HUES64 (cell line): ENCODE measurements around the gene SPIN4. TPM values are rescaled to one million over a fixed set of nuclear protein-coding genes. Genes with fewer than 3 reads are reported as not detected.
"Not testable (repeated sequence)": the region's sequence is repeated elsewhere in the genome, so short reads cannot be mapped to it uniquely, and the experiment has no call there.

ENCODE experiments used
- H3K27ac ChIP-seq: 2 replicates; pipeline ENCODE4 v1.7.0; 2013; ENCODE audit warnings: low read depth, low read length, inconsistent platforms
- H3K27me3 ChIP-seq: 2 replicates; pipeline ENCODE4 v1.6.1; 2013; ENCODE audit warnings: mild to moderate bottlenecking, low read length; ENCODE audit not compliant: insufficient read depth
- H3K36me3 ChIP-seq: 2 replicates; pipeline ENCODE4 v1.6.1; 2013; ENCODE audit warnings: mild to moderate bottlenecking, low read length; ENCODE audit not compliant: insufficient read depth
- H3K4me1 ChIP-seq: 2 replicates; pipeline ENCODE4 v1.6.1; 2013; ENCODE audit warnings: mild to moderate bottlenecking, low read length, moderate library complexity; ENCODE audit not compliant: insufficient read depth
- H3K4me3 ChIP-seq: 2 replicates; pipeline ENCODE4 v1.5.1; 2013; ENCODE audit warnings: mild to moderate bottlenecking, low read length, moderate library complexity
- H3K9ac ChIP-seq: 2 replicates; pipeline ENCODE4 v1.6.1; 2013; ENCODE audit warnings: mild to moderate bottlenecking, low read depth, low read length
- H3K9me3 ChIP-seq: 2 replicates; pipeline ENCODE4 v1.6.1; 2013; ENCODE audit warnings: low read depth, low read length; ENCODE audit not compliant: insufficient read depth
- WGBS: fragments of 150-250, 120-280 bp; methylation state at CpG from one replicate; pipeline ENCODE4 v1.1.7; 2013; ENCODE audit warnings: missing lambda C conversion rate; 5-methylcytosine and 5-hydroxymethylcytosine counted together
- polyA plus RNA-seq, 2 experiments: library from polyadenylated mRNA; stranded (reverse); fragments of 50-300 nt; gene quantifications; one replicate each; pipeline ENCODE4 v1.2.3, GENCODE V29; 2013

SPIN4 gene
- polyA plus RNA-seq (2013, experiment 1 of 2), result 13.0 TPM
- 12.2 TPM for polyA plus RNA-seq (2013, experiment 2 of 2)

DNA sequence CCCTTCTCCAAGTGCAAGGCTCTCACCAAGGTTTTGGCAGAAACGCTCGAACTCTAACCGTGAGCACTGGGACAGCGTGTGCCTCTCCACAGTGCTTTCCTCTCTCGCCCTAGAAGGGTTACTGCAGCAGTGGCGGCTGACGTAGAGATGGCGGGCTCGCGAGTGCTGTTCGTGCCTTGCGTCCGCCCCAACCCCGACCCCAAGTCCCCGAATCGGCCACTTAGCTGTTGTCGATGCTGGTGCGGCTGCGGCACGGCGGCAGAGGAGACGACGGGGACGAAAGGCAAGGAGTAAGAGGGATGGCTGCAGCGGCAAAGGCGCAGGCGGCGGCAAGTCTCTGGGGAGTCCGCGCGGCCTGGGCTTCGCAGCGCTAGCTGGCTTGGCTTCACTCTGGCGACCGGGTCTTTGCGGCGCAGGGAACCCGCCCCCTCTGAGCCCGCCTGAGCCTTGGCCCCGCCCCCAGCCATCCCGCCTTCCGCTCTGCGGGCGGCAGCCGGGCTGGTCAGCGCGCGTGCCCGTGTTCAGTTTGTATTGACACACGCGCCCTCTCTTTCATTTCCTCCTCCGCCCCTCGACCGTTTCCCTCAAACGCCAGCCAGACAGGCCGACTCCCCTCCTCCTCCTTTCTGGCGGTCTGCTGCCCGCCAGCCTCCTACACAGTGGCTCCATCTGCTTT is at the start of gene SPIN4:
Gene SPIN4, minus strand, starts transcription at position 392 of the 676 bp plus-strand sequence. CDS start 513 bp downstream, outside the sequence.
- Histone ChIP-seq H3K9ac (peak within 1 kb of the TSS; percentile 83), H3K27me3 (no peaks in the 10 kb centered on the region), H3K4me3 (peak within 1 kb of the TSS; percentile 94), H3K9me3 (no peaks in the 10 kb centered on the region), H3K27ac (peak within 1 kb of the TSS; percentile 87; the same call in 1 of the 2 replicates), H3K36me3 (no peaks in the 10 kb centered on the region), H3K4me1 (peaks cover 5% of the 10 kb centered on the region; the same call in 1 of the 2 replicates)
- WGBS, result under 1% methylated on average over 58 of the region's 58 CpGs

DNA sequence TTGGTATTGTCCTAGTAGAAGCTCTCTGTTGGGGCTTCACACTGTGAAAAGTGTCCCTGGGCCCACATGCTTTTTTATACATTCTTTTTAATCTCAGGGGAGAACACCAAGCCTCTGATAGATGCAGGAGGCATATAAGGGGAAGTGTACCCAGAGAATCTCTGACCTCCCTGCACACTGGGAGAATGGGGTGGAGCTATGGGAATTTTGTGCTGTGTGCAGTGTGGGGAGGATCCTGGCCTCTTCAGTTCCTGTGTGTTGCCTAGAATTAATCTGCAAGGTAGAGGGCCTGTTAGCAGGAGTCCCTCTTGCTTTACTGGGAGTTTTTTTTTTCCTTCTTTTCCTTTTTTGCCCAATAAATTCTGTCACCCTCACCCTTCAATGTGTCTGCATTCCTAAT is 49.2 kb upstream of the SPIN4 start:
- H3K4me3 ChIP-seq, result no peak overlapping the region
- peaks cover under 1% of the 10 kb centered on the region; the same call in 1 of the 2 replicates for H3K4me1 ChIP-seq

DNA sequence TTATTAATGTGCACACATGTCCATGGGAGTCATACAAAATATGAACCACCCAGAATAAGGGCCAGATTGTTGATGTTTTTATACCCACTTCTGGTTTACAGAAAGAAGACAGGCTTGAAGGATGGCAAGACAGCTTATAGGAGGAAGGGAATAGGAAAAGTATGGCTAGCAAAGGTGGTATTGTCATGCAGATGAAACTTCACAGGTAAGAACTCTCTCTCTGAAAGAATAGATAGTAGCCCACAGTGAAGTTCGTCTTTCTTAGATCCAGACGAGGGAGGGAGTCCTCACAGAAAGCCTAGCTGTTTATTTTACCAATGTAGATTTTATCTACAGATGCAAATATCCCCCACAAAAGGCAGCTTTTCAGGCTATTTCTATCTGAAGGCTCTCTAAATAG is 43.7 kb upstream of the SPIN4 start:
- no peak overlapping the region for H3K9ac ChIP-seq
- no peak overlapping the region for H3K4me3 ChIP-seq
- no peaks in the 10 kb centered on the region for H3K27me3 ChIP-seq
- peaks cover 4% of the 10 kb centered on the region; the same call in 1 of the 2 replicates for H3K4me1 ChIP-seq
- WGBS, result 11% methylated on average over 2 of the region's 2 CpGs
- H3K36me3 ChIP-seq, result no peaks in the 10 kb centered on the region
- H3K9me3 ChIP-seq, result no peaks in the 10 kb centered on the region; the same call in 1 of the 2 replicates
- H3K27ac ChIP-seq, result no peak overlapping the region

More for the DNA sequence above, 49.2 kb upstream of the SPIN4 start:
- Histone ChIP-seq H3K27me3 (no peaks in the 10 kb centered on the region), H3K9ac (no peak overlapping the region), H3K9me3 (peaks cover 10% of the 10 kb centered on the region; the same call in 1 of the 2 replicates), H3K36me3 (no peaks in the 10 kb centered on the region), H3K27ac (no peak overlapping the region)

DNA sequence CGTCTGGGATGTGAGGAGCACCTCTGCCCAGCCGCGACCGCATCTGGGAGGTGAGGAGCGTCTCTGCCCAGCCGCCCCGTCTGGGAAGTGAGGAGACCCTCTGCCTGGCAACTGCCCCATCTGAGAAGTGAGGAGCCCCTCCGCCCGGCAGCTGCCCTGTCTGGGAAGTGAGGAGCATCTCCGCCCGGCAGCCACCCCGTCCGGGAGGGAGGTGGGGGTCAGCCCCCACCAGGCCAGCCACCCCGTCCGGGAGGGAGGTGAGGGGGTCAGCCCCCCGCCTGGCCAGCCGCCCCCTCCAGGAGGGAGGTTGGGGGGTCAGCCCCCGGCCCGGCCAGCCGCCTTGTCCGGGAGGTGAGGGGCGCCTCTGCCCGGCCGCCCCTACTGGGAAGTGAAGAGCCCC is 42.0 kb upstream of the SPIN4 start:
- not testable (repeated sequence) for H3K4me1 ChIP-seq, H3K4me3 ChIP-seq, H3K36me3 ChIP-seq, H3K27ac ChIP-seq, H3K9me3 ChIP-seq, H3K27me3 ChIP-seq, H3K9ac ChIP-seq
- WGBS, result 96% methylated on average over 17 of the region's 24 CpGs

GRCh38 chrX:63387411-63387810 is 36.3 kb upstream of the SPIN4 start:
- Histone ChIP-seq H3K9ac (no peak overlapping the region), H3K27ac (no peak overlapping the region), H3K9me3 (no peaks in the 10 kb centered on the region; the same call in 1 of the 2 replicates), H3K36me3 (no peaks in the 10 kb centered on the region), H3K27me3 (no peaks in the 10 kb centered on the region), H3K4me3 (no peak overlapping the region), H3K4me1 (peaks cover 13% of the 10 kb centered on the region)
- 96% methylated on average over 3 of the region's 3 CpGs for WGBS

DNA sequence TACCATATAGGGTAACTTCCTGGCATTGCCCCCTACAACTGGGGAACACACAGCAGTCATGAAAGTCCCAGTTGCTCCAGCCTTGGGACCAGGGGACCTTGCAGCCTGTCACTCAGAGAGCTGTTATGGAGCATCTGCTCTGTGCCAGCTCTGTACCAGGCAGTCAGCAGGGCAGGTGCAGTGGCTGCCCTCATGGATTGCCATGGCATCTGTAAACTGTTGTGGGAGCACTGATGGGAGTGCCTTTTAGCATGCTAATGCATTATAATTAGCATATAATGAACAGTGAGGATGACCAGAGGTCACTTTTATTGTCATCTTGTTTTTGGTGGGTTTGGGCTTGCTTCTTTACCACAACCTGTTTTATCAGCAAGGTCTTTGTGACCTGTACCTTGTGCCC is 33.1 kb upstream of the SPIN4 start:
- H3K27ac ChIP-seq, H3K9me3 ChIP-seq, H3K4me3 ChIP-seq, H3K9ac ChIP-seq, H3K27me3 ChIP-seq, H3K36me3 ChIP-seq: not testable (repeated sequence)
- peaks cover 13% of the 10 kb centered on the region for H3K4me1 ChIP-seq

DNA sequence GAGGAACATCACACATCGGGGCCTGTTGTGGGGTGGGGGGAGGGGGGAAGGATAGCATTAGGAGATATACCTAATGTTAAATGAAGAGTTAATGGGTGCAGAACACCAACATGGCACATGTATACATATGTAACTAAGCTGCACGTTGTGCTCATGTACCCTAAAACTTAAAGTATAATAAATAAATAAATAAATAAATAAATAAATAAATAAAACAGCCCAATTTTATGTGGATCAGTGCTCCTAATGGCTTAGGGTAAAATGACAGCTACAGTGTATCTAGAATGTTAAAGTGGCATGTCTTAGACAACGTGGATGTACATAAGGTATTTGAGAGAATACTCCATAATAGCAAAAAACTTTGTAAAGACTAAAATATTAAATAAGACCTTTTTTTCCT is 21.9 kb upstream of the SPIN4 start:
- H3K27ac ChIP-seq, H3K9me3 ChIP-seq, H3K4me3 ChIP-seq, H3K27me3 ChIP-seq, H3K9ac ChIP-seq, H3K36me3 ChIP-seq: not testable (repeated sequence)
- peaks cover 12% of the 10 kb centered on the region; the same call in 1 of the 2 replicates for H3K4me1 ChIP-seq
- 71% methylated on average over 1 of the region's 3 CpGs for WGBS

GRCh38 chrX:63367699-63368098 is 16.6 kb upstream of the SPIN4 start:
- H3K9me3 ChIP-seq, result peaks cover 29% of the 10 kb centered on the region
- not testable (repeated sequence) for H3K4me3 ChIP-seq, H3K4me1 ChIP-seq, H3K27ac ChIP-seq, H3K9ac ChIP-seq, H3K36me3 ChIP-seq, H3K27me3 ChIP-seq
- 93% methylated on average over 5 of the region's 5 CpGs for WGBS

GRCh38 chrX:63363788-63364187 is 12.7 kb upstream of the SPIN4 start:
- no peaks in the 10 kb centered on the region for H3K36me3 ChIP-seq
- H3K9me3 ChIP-seq, result peaks cover 29% of the 10 kb centered on the region
- H3K9ac ChIP-seq, result no peak overlapping the region
- H3K27me3 ChIP-seq, result no peaks in the 10 kb centered on the region
- H3K4me3 ChIP-seq, result no peak overlapping the region
- H3K4me1 ChIP-seq, result no peaks in the 10 kb centered on the region
- 94% methylated on average over 4 of the region's 4 CpGs for WGBS
- H3K27ac ChIP-seq, result no peak overlapping the region

DNA sequence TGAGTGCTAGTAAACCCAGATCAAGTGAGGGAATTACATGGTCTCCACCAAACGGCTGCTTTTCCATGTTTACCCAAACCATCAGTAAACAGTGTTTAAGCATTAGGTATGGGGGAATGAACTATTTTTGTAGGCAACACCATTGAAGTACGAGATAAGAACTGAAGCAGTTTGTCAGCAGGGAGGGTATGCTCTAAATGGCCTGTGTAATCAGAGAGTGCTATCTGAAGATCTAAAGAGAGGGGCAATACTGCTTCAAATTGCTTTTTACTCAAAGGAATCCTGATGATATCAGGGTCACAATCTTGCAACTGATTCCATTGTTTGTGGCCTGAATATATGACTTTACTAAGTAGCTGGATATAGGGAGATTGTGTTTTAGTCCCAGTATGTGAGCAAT is 10.4 kb upstream of the SPIN4 start:
- Histone ChIP-seq H3K27ac (no peak overlapping the region), H3K4me3 (no peak overlapping the region), H3K9me3 (peaks cover 22% of the 10 kb centered on the region), H3K4me1 (no peaks in the 10 kb centered on the region), H3K9ac (no peak overlapping the region), H3K36me3 (no peaks in the 10 kb centered on the region), H3K27me3 (no peaks in the 10 kb centered on the region)
- 88% methylated on average over 2 of the region's 2 CpGs for WGBS

DNA sequence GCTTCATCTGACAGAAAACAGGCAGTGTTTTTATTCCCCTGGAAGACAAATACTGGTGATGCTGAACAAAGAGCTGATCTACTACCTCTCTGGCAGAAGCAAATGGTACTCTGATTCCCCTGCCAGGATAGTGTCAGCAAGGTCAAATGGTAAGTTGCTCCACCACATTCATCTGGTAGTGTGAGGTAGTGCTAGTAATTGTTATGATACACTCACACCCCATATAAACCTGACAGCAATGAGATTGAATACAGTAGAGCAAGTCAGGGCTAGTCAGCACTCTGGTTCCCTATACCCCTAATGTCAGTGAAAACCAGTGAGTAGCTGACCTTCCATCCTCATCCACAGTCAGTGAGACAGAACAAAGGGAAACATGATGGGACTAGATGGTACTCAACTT is 3.4 kb upstream of the SPIN4 start:
- no peak overlapping the region for H3K27ac ChIP-seq
- no peaks in the 10 kb centered on the region for H3K27me3 ChIP-seq
- H3K36me3 ChIP-seq, result no peaks in the 10 kb centered on the region
- peaks cover 5% of the 10 kb centered on the region; the same call in 1 of the 2 replicates for H3K4me1 ChIP-seq
- no peaks in the 10 kb centered on the region for H3K9me3 ChIP-seq
- no peak overlapping the region for H3K4me3 ChIP-seq
- H3K9ac ChIP-seq, result no peak overlapping the region
